Heart left ventricle (tissue), 13 donors: ENCODE results near the gene NLK.

ENCODE experiments used
- POLR2A ChIP-seq, 2 donors: fragments of 450-650 bp; IDR thresholded peaks; one replicate each; pipeline ENCODE4 v1.6.1; 2017; ENCODE audit warnings: antibody characterized with exemption in 2 of 2, mild to moderate bottlenecking in 2 of 2, moderate library complexity in 2 of 2
- TF ChIP-seq, protein P1 (sequence below), 12 donors: fragments of 200-600 bp; sonication (generic) in 4 of 12; IDR thresholded peaks; one replicate each; pipeline versions ENCODE4 v1.5.0 to v1.8.0; 2018 to 2022; ENCODE audit warnings: antibody characterized with exemption in 12 of 12, mild to moderate bottlenecking in 5 of 12
- donor health status: ischemic (EF 13 %, LVEDD 7.1; RV severe dilation, severe dysfunction).
- donor health status: DM: no; HTN: yes; CAD: no.
- donor health status: DM: no; HTN: no; CAD: no.
- donor health status: ischemic (EF 25% LVEDD 6.9; RV normal size, moderate dysfunction).
- donor health status: ischemic (EF 25% LVEDD 5.7; RV mildly dilated, moderate dysfunction).
- donor health status: ischemic (EF 35%, LVEDD 5.7; RV mildly dilated, moderate dysfunction).
- donor health status: nonischemic (EF 11% LVEDD 7.7; RV severe dilation, severe dysfunction).
- donor health status: DM: yes; HTN: yes; CAD: no.
- donor health status: PGD.
- donor health status: ischemic (EF 29% LVEDD 5.4; RV normal size, mild dysfunction).
- donor health status: nonischemic (EF 23%, LVEDD 6.1; RV moderate dilation, normal function).

GRCh38 chr17:28029044-28029443 is 13.4 kb upstream of the NLK start:
- TF ChIP-seq, protein P1, sequence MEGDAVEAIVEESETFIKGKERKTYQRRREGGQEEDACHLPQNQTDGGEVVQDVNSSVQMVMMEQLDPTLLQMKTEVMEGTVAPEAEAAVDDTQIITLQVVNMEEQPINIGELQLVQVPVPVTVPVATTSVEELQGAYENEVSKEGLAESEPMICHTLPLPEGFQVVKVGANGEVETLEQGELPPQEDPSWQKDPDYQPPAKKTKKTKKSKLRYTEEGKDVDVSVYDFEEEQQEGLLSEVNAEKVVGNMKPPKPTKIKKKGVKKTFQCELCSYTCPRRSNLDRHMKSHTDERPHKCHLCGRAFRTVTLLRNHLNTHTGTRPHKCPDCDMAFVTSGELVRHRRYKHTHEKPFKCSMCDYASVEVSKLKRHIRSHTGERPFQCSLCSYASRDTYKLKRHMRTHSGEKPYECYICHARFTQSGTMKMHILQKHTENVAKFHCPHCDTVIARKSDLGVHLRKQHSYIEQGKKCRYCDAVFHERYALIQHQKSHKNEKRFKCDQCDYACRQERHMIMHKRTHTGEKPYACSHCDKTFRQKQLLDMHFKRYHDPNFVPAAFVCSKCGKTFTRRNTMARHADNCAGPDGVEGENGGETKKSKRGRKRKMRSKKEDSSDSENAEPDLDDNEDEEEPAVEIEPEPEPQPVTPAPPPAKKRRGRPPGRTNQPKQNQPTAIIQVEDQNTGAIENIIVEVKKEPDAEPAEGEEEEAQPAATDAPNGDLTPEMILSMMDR (IDR thresholded peaks at IDR 0.05), result no peak
- no peak for TF ChIP-seq POLR2A (IDR thresholded peaks at IDR 0.05)
